Hypothalamus (tissue), 51 donors: ENCODE measurements around the gene CTNNA1.
"Not testable (repeated sequence)": the region's sequence is repeated elsewhere in the genome, so short reads cannot be mapped to it uniquely, and the experiment has no call there.

Experiments
- DNase-seq, 51 donors: peaks; one replicate each; lab custom pipeline; 2025; lab: John Stamatoyannopoulos, UW

CTNNA1 gene

DNA sequence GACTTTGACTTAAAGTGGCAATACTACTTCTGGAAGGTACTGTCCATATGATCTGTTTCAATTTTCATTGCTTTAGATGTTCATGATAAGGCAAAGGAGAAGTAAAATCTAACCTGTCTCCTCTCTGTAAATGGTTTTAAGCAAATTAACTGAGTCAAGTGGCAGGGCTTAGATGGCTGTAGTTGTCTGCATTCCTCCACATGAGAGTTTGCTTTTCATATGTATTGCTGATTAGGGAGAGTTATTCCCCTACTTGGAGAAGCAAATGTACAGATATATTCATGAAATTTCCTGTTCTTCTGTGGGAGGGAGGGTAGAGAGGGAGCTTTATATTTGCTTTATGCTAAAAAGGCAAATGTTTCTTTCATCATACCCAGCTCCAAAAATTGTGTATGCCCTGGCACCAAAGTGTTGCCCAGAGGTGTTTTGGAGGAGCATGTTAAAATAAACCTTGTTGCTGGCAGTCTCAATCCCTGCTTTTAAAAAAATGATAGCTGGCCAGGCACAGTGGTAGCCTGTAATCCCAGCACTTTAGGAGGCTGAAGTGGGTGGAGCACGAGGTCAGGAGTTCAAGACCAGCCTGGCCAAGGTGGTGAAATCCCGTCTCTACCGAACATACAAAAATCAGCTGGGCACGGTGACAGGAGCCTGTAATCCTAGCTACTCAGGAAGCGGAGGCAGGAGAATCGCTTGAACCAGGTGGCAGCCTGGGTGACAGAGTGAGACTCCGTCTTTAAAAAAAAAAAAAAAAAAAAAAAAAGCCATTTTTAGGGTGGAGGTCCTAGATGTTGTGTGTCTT lies 125.4 kb downstream of the CTNNA1 start:
- DNase-seq: no peak

DNA sequence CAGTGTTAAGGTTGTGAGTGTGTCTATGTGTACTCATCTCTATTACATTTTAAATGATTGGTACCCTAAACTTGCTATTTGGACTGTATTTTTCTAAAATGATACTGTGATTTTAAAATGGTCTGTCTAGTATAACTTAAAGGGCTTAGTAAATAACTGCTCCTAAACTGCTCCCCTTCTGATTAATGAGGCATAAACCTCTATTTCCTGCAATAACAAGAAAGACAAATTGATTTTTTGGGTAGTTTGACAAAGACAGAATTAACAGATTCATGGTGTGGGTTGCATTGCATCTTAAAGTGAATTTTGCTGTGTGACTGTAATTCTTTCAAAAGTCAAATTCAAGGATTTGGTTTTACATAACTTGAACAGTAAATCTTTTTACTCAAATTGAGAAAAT lies 130.0 kb downstream of the CTNNA1 start:
- no peak for DNase-seq

DNA sequence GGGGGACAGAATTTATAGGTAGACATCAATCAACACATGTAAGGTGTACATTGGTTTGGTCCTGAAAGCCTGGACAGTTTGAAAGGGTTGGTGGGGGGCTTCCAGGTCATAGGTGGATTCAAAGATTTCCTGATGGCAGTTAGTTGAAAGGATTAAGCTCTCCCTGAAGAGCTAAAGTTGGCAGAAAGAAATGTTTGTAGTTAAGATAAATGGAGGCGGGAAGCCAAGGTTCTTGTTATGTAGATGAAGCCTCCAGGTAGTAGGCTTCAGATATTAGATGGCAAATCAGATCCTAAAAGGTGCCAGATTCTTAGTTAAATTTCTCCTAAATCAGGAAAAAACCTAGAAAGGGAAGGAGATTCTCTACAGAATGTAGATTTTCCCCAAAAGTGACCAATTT lies 130.9 kb downstream of the CTNNA1 start:
- no peak for DNase-seq

DNA sequence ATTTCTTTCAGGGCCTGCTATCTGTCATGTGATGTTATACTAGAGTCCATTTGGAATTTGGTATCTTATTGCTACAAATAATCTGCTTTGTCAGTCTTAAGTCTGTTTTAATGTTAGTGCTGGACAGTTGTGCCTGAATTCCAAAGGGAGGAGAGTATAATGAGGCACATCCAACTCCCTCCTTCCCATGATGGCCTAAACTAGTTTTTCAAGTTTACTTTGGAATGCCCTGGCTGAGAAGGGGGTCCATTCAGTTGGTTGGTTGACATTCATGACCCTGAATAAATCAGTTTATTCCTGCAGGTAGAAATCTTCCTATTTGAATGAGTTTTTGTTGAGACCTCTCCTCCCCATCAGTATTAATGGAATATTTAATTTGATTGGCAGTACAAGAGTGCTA lies 131.3 kb downstream of the CTNNA1 start:
- DNase-seq: no peak

DNA sequence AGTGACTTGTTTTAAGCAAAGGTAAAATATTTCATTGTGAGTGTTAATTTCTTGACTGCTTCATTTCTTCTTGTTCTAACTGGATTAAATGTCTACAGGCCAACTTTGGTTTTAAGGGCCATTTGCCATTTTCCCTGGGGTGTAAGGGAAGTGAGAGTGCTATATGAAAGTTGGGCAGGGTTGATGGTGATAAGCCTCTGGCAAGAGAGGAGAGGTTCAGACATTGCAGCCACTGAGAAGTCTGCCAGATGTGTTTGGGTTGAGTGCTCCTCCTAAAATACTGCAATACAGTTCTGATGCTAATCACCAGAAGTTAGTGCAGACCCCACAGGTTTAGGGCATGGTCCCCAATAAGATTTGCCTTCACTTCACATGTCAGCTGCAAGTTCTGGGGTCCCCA lies 136.8 kb downstream of the CTNNA1 start:
- DNase-seq: no peak

DNA sequence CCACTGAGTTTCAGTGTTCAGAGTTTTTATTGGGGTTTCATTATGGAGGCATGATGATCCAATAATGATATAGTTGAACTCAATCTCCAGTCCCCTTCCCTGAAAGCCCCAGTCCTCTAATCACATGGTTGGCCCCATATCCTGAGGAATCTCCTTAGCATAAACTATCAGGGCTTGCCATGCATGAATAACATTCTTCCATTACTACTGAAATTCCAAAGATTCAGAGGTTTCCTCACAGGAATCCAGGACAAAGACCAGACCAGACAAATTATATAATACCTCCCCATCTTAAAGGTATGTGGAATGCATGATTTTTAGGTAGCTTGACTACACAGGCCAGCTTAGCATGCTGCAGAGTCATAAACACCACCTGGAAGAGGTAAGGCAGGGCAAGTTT lies 137.4 kb downstream of the CTNNA1 start:
- DNase-seq: no peak

DNA sequence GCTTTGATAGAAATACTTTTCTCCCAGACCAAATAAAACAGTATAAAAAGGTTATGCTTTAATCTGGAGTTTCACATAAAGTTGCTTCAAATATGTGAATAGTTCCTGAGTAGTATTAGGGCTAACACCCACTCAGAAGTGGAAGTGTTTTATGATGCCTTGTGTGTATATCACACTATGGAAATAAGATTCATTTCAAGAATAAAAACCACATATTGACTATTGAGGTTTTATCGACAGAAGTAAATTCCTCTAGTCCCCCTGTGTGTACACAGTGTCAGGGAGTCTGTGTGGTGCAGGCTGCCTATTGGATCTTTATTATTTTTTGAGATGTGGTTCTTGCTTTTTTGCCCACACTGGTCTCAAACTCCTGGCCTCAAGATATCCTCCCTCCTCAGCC lies 142.7 kb downstream of the CTNNA1 start:
- no peak for DNase-seq

DNA sequence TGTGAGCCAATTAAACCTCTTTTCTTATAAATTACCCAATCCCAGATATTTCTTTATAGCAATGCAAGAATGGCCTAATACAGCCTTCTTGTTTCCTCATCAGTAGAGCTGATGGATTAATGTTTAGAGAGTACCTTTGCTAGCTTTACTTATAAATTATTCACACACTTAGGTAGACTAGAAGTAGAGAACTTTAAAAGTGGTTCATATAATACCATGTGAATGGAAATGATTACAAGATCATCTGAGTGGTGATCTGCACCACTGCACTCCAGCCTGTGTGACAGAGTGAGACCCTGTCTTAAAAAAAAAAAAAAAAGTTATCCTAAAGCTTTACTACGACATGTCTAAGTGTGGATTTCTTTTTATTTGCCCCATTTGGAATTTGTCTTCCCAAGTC lies 145.1 kb downstream of the CTNNA1 start:
- DNase-seq: no peak

DNA sequence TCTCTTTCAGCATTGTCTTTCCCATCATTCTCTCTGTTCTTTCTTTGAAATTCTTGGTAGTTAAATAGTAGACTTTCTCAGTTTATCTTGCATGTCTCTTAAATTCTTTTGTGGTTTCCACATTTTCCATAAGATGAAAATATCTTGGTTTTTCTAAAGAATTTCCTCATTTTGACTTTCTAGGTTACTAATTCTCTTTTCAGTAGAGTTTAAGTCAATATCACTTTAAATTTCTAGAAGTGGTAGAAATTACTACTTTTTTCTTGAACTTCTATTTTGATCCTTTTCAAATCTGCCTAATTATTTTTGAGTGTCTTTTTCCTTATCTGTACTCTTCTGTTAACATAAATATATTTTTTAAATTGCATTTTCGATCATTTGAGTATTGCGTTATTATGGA lies 145.5 kb downstream of the CTNNA1 start:
- DNase-seq: no peak

DNA sequence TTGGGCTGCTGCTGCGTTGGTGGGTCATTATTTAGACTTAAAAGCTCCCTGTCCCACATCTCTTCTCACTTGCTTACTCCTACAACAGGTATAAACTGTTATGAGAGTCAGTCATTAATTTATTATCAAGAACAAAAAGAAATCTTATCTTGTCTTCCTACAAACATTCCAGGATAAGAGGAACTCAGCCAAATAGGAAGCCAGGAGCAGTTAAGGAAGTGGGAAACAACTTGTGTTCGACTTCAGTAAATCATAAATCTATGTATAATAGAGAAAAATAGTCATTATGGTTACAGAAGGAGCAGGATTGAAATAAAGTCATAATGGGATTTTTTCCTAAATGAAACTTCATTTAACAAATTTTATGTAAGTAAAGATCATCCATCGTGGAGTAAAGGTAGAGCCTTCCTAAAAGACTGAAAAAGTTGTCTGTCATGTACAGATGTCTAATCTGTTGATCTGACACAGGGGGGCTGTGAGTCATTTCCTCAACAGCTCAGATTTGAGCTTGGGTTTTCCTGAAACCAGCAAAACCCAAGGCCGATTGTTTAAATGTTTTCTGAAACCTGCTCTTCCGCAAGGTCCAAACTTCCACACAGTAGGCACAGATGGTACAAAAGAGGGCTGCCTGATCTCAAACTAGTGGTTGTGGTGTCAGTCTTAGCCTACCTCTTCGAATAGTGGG lies 147.2 kb downstream of the CTNNA1 start:
- no peak for DNase-seq

DNA sequence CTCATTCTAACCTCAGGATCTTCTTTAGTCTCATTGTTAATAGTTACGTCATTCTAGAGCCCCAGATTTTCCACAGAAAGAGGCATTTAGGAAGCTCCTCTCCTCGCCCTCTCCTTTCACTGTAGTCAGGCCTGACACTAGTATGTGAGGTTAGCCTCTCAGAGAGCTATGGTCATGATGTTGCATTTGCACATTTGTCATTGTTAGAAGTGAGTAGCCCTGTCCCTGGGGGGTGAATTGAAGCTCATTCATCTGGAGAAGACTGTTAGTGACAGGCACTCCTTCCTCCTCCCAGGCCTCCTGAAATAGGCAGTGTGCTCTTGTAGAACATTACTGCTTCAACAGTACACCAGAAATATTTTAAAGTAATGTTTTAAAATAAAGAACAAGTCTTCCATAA lies 148.5 kb downstream of the CTNNA1 start:
- DNase-seq: peak in 8 of 51 donors; percentile 5 to 30 (median 14)

DNA sequence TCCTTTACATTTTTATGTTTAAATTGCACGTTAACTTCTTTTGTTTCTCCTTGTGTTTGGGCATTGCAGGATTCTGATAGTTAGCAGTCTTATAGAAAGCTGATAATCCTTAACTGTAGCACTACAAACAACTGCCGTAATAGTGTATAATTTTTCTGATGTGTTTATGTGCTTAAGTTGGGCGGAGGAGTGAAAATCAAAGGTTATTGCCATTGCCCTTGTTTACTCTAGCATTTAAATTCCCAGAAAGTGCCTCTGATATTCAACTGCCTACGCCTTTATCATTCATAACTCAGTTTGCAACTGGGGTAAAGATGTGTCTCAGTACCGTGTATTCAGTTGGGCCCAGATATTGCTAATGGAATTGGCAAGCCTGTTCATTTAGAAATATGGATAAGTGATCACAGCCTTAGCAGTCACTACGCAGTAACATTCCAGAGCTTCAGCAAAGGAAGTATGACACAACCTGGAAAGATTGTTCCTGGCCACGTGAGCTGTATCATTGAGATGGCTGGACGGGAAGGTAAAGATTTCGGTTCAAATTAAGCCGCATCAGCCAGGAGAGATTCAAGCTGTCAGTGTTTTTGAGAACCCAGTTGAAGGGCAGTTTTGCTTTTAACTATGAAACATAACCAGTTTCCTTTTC lies 150.0 kb downstream of the CTNNA1 start:
- no peak for DNase-seq

DNA sequence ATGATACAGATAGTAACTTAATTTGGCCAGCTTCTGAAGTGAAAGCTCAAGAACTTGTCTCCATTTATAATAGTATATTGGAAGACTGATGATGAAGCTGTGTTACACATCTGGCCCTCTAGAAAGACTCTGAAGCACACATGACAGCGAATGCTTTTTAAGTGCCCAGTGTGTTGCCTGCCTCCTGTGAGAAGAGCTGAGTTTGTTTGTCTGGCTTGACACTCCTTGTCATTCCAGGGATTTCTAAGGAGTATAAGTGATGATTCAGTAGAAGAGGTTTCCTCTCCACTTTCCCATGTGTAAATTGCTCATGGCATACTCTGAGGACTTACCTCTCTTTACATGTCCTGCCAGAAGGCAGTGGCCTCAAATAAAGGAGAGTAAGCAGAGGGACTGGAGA lies 152.3 kb downstream of the CTNNA1 start:
- DNase-seq: no peak

DNA sequence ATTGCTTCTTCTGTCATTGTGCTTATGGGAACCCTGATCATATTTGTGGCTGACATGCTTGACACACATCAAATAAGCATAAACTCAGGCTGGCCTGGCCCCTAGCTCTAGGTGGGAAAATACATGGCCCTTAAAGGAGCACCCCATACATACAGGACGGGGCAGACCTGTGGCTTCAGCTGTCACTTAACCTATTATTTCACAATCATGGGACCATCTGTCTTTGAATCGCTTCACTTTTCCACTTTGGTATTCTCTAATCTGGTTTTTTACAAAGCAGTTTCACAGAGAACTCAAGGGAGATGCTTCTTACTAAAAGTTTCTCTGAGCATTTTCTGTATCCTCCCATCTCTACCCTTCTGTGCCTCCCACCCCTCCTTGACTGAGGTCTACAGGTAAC lies 156.5 kb downstream of the CTNNA1 start:
- no peak for DNase-seq

DNA sequence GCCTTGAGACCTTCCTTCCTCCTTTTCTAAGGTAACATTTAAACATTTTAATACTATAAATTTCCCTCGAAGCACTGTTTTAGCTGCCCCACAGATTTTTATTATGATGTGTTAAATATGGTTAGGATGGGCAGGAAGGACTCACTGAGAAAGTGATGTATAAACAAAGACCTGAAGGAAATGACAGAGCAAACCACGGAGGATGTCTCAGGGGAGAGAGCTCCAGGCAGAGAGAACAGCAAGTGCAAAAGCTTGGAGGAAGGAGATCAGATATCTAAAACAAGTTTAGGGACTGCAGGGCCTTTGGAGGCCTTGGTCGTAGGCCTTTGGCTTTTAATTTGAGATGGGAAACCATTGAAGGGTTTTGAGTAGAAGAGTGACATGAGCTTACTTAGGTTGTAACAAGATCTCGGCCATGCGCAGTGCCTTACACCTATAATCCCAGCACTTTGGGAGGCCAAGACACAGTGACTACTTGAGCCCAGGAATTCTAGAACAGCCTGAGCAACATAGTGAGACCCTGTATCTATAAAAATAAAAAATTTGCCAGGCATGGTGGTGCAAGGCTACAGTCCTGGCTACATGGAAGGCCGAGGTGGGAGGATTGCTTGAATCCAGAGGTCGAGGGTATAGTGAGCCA lies 157.4 kb downstream of the CTNNA1 start:
- DNase-seq: no peak

DNA sequence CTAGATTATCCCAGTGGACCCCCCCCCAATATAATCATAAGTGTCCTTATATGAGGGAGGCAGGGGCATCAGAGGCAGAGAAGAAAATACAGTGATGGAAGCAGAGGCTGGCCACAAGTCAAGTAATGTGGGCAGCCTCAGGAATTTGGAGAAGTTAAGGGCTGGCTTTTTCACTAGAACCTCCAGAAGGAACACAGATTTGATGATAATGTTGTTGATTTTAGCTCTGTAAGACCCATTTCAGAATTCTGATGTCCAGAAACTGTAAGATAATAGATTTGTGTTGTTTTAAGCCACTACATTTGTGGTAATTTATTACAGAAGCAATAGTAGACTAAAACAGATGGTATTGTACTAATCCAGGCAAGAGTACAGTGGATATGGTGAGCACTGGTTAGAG lies 158.2 kb downstream of the CTNNA1 start:
- DNase-seq: no peak

DNA sequence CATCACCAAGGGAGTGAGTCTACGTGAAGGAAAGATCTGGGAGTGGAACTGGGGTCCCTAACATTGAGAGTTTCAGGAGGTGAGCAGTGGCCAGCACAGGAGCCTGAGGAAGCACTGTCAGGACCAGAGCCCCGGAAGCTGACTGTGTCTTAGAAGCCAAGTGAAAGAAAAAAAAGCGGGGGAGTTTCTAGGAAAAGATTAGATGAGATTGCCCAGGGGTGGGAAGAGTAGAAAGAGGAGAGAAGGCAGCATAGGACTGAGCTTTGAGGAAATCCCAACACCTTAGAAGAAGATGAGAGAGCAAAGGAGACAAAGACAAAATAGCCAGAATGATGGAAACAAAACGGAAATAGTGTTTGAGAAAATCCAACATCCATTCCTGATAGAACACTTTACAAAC lies 158.9 kb downstream of the CTNNA1 start:
- DNase-seq: no peak

DNA sequence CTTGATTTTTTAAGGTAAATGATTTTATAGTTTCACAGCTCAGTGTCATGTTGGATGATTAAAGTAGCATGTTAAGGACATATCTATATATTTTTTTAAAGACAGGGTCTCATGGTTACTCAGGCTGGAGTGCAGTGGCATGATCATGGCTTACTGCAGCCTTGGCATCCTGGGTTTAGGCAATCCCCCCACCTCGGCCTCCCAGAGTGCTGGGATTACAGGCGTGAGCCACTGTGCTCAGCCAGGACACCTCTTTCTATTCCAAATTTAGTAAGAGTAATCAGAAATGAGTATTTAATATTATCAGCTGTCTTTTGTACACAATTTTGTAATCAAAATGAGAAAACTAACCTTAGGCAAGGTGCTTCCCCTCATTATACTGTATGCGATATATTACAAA lies 160.5 kb downstream of the CTNNA1 start:
- DNase-seq: no peak

DNA sequence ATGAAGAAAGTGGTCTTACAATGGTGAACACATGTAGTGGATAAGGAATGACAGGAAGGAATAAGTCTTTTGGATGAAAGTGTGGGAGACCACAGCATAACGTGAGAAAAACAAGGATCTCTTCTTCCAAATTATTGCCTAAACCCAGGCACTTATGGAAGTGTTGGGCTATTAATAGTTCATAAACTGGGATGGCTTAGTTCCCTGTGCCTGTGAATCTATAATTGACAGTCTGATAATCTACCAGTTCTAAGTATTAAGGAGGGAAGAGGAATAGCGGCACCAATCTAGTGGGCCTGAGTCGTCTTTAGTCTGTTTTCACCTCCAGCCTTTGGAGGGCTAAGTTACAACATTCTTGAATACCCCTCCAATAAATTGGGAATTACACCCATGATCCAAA lies 161.1 kb downstream of the CTNNA1 start:
- no peak for DNase-seq

DNA sequence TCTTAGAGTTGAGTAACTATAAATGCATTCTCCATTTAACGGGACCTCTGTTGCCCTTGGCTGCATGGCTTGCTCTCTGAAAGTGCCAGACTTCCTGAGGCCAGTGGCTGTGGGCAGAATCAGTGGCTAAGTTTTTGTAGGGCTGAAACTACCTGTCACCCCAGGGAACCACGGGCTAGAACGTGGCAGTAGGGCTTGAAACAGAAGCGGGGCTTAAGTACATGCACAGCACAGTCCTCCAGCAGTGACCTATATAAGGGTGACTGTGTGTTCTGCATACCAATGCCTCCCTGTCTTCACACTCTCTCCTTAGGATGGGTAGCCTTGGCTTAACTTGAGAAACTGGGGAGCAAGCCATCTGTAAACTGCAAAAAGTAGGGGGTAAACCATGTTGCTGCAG lies 165.5 kb downstream of the CTNNA1 start:
- DNase-seq: no peak

DNA sequence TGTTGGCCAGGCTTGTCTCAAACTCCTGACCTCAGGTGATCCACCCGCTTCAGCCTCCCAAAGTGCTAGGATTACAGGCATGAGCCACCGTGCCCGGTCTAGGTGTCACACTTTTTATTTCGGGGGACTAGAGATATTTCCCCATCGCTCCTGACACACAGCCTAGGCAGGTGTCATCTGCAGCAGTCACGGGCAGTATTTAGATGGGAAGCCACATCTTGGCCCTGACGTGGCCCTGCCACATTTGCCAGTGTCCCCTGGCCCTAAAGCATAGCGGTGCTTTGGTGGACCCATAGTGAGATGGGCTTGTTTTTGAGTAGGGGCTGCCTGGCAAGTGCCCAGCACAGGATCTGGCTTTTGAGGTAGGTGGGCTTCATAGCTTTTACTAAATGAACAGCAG lies 167.0 kb downstream of the CTNNA1 start:
- DNase-seq: no peak

DNA sequence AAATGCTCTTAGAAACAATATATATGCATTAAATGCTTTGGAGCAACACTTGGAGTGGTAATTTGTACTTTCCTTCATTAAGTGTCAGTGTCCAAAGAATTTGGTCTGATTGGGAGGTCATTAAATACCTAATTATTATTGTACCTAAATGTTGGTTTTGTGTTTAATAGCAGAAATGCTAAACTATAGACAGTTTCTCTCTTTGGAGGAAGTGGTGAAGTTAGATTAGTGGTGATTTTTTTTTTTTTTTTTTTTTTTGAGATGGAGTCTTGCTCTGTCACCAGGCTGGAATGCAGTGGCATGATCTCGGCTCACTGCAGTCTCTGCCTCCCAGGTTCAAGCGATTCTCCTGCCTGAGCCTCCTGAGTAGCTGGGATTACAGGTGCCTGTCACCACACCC lies 168.1 kb downstream of the CTNNA1 start:
- not testable (repeated sequence) for DNase-seq
